GM23248 (cell line): ENCODE results near the gene MICB. TPM values are rescaled to one million over a fixed set of nuclear protein-coding genes. Genes with fewer than 3 reads are reported as not detected.
"Not testable (repeated sequence)": the region's sequence is repeated elsewhere in the genome, so short reads cannot be mapped to it uniquely, and the experiment has no call there.

Experiments
- DNase-seq: peaks from one replicate; pipeline ENCODE4 v3.0.0-alpha.2; 2015
- H2AFZ ChIP-seq: fragments of 200-600 bp; sonication (generic); 2 replicates; pipeline ENCODE4 v1.6.1; 2016; ENCODE audit warnings: antibody characterized with exemption
- H3F3A ChIP-seq: fragments of 200-600 bp; sonication (generic); 2 replicates; pipeline ENCODE4 v1.6.1; 2016; ENCODE audit warnings: mild to moderate bottlenecking, antibody characterized with exemption, mixed run types; ENCODE audit not compliant: insufficient read depth
- H3K27ac ChIP-seq: fragments of 200-600 bp; sonication (generic); 2 replicates; pipeline ENCODE4 v1.5.1; 2016; ENCODE audit warnings: mild to moderate bottlenecking
- H3K27me3 ChIP-seq: fragments of 200-600 bp; sonication (generic); replicated peaks from 2 replicates; pipeline ENCODE4 v1.6.1; 2016; ENCODE audit warnings: mild to moderate bottlenecking; ENCODE audit not compliant: insufficient read depth
- H3K36me3 ChIP-seq: fragments of 200-600 bp; sonication (generic); 2 replicates; pipeline ENCODE4 v1.6.1; 2016; ENCODE audit warnings: low read depth, mild to moderate bottlenecking
- H3K4me1 ChIP-seq: fragments of 200-600 bp; sonication (generic); 2 replicates; pipeline ENCODE4 v1.6.1; 2016; ENCODE audit warnings: mild to moderate bottlenecking; ENCODE audit not compliant: insufficient read depth
- H3K4me2 ChIP-seq: fragments of 200-600 bp; sonication (generic); one replicate; pipeline ENCODE4 v1.6.1; 2016; ENCODE audit warnings: mild to moderate bottlenecking; ENCODE audit not compliant: unreplicated experiment
- H3K4me3 ChIP-seq: fragments of 200-600 bp; sonication (generic); 2 replicates; pipeline ENCODE4 v1.5.1; 2016; ENCODE audit warnings: mild to moderate bottlenecking
- H3K79me2 ChIP-seq: fragments of 200-600 bp; sonication (generic); 2 replicates; pipeline ENCODE4 v1.6.1; 2016; ENCODE audit warnings: mild to moderate bottlenecking; ENCODE audit not compliant: insufficient read depth
- H3K9ac ChIP-seq: fragments of 200-600 bp; sonication (generic); 2 replicates; pipeline ENCODE4 v1.6.1; 2016; ENCODE audit warnings: mild to moderate bottlenecking
- H3K9me2 ChIP-seq: fragments of 200-600 bp; sonication (generic); 2 replicates; pipeline ENCODE4 v1.6.1; 2016; ENCODE audit warnings: mixed run types, mild to moderate bottlenecking, moderate library complexity; ENCODE audit not compliant: insufficient read depth
- H3K9me3 ChIP-seq: fragments of 200-600 bp; sonication (generic); one replicate; pipeline ENCODE4 v1.6.1; 2017; ENCODE audit warnings: low read depth
- H4K20me1 ChIP-seq: fragments of 200-600 bp; sonication (generic); 2 replicates; pipeline ENCODE4 v1.6.0; 2016; ENCODE audit not compliant: insufficient read depth
- EZH2 ChIP-seq: fragments of 200-600 bp; sonication (generic); IDR thresholded peaks from 2 replicates; pipeline ENCODE4 v1.6.1; 2018; ENCODE audit warnings: antibody characterized with exemption, mild to moderate bottlenecking; ENCODE audit not compliant: insufficient read depth, poor library complexity, severe bottlenecking
- EZH2phosphoT487 ChIP-seq: fragments of 200-600 bp; sonication (generic); IDR thresholded peaks from 2 replicates; pipeline ENCODE4 v1.6.1; 2018; ENCODE audit warnings: antibody characterized with exemption, moderate library complexity, mild to moderate bottlenecking, low read depth; ENCODE audit not compliant: insufficient read depth
- WGBS, 2 experiments: methylation state at CpG; one replicate each; pipeline ENCODE4 v1.1.6; 2015 to 2017; ENCODE audit warnings: low lambda C conversion rate in 2 of 2, low coverage in 1 of 2; ENCODE audit errors: missing lambda C conversion rate in 2 of 2; 5-methylcytosine and 5-hydroxymethylcytosine counted together
- in situ Hi-C: fragments of 300-500 bp; cut with MboI; formaldehyde crosslinking; loops from 2 replicates; pipeline ENCODE4 v1.15.0; 2020
- polyA plus RNA-seq: library from polyadenylated mRNA; unstranded; fragments of >200 nt; fragmentation: Nextera tagmentation; extraction: Ambion mirVana; gene quantifications from 2 replicates; pipeline ENCODE4 v1.2.1, GENCODE V29; 2016
- total RNA-seq: library from RNA; depleted of rRNA; stranded (reverse); fragments of >200 nt; shearing (Covaris generic); gene quantifications from 2 replicates; pipeline ENCODE4 v1.2.3, GENCODE V29; 2014; rRNA removed

Gene MICB
- total RNA-seq, result 4.1 and 4.9 TPM in 2 replicates
- polyA plus RNA-seq, result 3.7 and 4.2 TPM in 2 replicates

- Histone ChIP-seq H3K4me2 (peak within 1 kb of the TSS; percentile 99), H3F3A (peaks cover 24% of the 10 kb centered on the region), H3K36me3 (no peaks in the 10 kb centered on the region), H3K9me3 (no peaks in the 10 kb centered on the region), H3K4me1 (peaks cover 9% of the 10 kb centered on the region), H3K9ac (peak within 1 kb of the TSS; percentile 72), H3K27me3 (no peaks in the 10 kb centered on the region), H4K20me1 (no peaks in the 10 kb centered on the region), H3K27ac (peak within 1 kb of the TSS; percentile 30), H3K9me2 (no peaks in the 10 kb centered on the region), H3K4me3 (peak within 1 kb of the TSS; percentile 91), H2AFZ (peak within 1 kb of the TSS; percentile 83), H3K79me2 (peaks cover 49% of the 10 kb centered on the region)
- WGBS, 2 experiments, result 3 to 5% methylated on average over 51 to 62 of the region's 64 CpGs
- peak; percentile 90 for DNase-seq
- in situ Hi-C loops, result loop anchor here (10.0 kb wide), 1 partner anchor 97 kb away; the partner anchor contains the start of gene NCR3
- no peak for TF ChIP-seq EZH2phosphoT487
- TF ChIP-seq EZH2, result no peak
Observed at GRCh38 chr6:31497531-31498476, at the start of gene MICB. MICB (plus strand) TSS chr6:31498145; CDS start chr6:31498194, 49 bp downstream.

GRCh38 chr6:31450751-31451150 lies 47.2 kb upstream of the MICB start:
- Histone ChIP-seq H3F3A (0 out of 2 replicates have a peak, but pooled peaks cover 4% of the 10 kb centered on the region), H4K20me1 (no peaks in the 10 kb centered on the region), H3K9me3 (no peaks in the 10 kb centered on the region), H3K4me3 (no peak overlapping the region), H2AFZ (no peak overlapping the region), H3K27me3 (no peaks in the 10 kb centered on the region), H3K9ac (no peak overlapping the region), H3K27ac (no peak overlapping the region), H3K4me1 (peaks cover 9% of the 10 kb centered on the region; the same call in 1 of the 2 replicates), H3K79me2 (no peaks in the 10 kb centered on the region), H3K4me2 (no peak overlapping the region), H3K9me2 (no peaks in the 10 kb centered on the region), H3K36me3 (no peaks in the 10 kb centered on the region)
- WGBS, 2 experiments, result 69 to 73% methylated on average over 4 of the region's 4 CpGs
- in situ Hi-C loops, result no loop called here
- no peak for DNase-seq
- no peak for TF ChIP-seq EZH2
- TF ChIP-seq EZH2phosphoT487, result no peak

GRCh38 chr6:31452859-31453258 lies 45.1 kb upstream of the MICB start:
- H3K27ac ChIP-seq, result no peak overlapping the region
- in situ Hi-C loops, result no loop called here
- H3K9me2 ChIP-seq, result no peaks in the 10 kb centered on the region
- H3K9me3 ChIP-seq, result no peaks in the 10 kb centered on the region
- H3K79me2 ChIP-seq, result no peaks in the 10 kb centered on the region
- no peak overlapping the region for H3K4me3 ChIP-seq
- TF ChIP-seq EZH2phosphoT487, result no peak
- TF ChIP-seq EZH2, result no peak
- 0 out of 2 replicates have a peak, but pooled peaks cover 4% of the 10 kb centered on the region for H3F3A ChIP-seq
- no peaks in the 10 kb centered on the region for H3K4me1 ChIP-seq
- DNase-seq, result no peak
- no peak overlapping the region for H2AFZ ChIP-seq
- no peaks in the 10 kb centered on the region for H3K27me3 ChIP-seq
- H3K4me2 ChIP-seq, result no peak overlapping the region
- no peak overlapping the region for H3K9ac ChIP-seq
- no peaks in the 10 kb centered on the region for H4K20me1 ChIP-seq
- H3K36me3 ChIP-seq, result no peaks in the 10 kb centered on the region

GRCh38 chr6:31453259-31453658 lies 44.7 kb upstream of the MICB start:
- Histone ChIP-seq H4K20me1 (no peaks in the 10 kb centered on the region), H3K4me1 (no peaks in the 10 kb centered on the region), H3K9me2 (no peaks in the 10 kb centered on the region), H3K27ac (no peak overlapping the region), H3K4me3 (no peak overlapping the region), H3K27me3 (no peaks in the 10 kb centered on the region), H3K9ac (no peak overlapping the region), H3K4me2 (no peak overlapping the region), H3F3A (0 out of 2 replicates have a peak, but pooled peaks cover 4% of the 10 kb centered on the region), H3K36me3 (no peaks in the 10 kb centered on the region), H3K9me3 (no peaks in the 10 kb centered on the region), H3K79me2 (no peaks in the 10 kb centered on the region), H2AFZ (no peak overlapping the region)
- WGBS, 2 experiments, result 58 to 71% methylated on average over 2 of the region's 2 CpGs
- DNase-seq, result peak; percentile 45
- in situ Hi-C loops, result no loop called here
- TF ChIP-seq EZH2, result no peak
- no peak for TF ChIP-seq EZH2phosphoT487

GRCh38 chr6:31459864-31460263 lies 38.1 kb upstream of the MICB start:
- H2AFZ ChIP-seq, H3K27ac ChIP-seq, DNase-seq, in situ Hi-C loops, H3K79me2 ChIP-seq, H3K9ac ChIP-seq, H3F3A ChIP-seq, H4K20me1 ChIP-seq, H3K4me3 ChIP-seq, H3K9me3 ChIP-seq, H3K4me1 ChIP-seq, H3K4me2 ChIP-seq, H3K36me3 ChIP-seq, H3K27me3 ChIP-seq, H3K9me2 ChIP-seq: not testable (repeated sequence)
- 65 to 75% methylated on average over 5 of the region's 5 CpGs for WGBS, 2 experiments
